Subcutaneous abdominal adipose tissue (tissue), 5 donors: ENCODE data around the gene FBL.
"Not testable (repeated sequence)": the region's sequence is repeated elsewhere in the genome, so short reads cannot be mapped to it uniquely, and the experiment has no call there.

Source experiments
- H3K27ac ChIP-seq: one replicate; pipeline ENCODE4 v1.7.0; 2013; ENCODE audit warnings: low read depth, mild to moderate bottlenecking, inconsistent platforms, low read length, moderate library complexity
- H3K27me3 ChIP-seq, 5 donors: one replicate each; pipeline ENCODE4 v1.7.0; 2013; ENCODE audit warnings: low read length in 5 of 5, inconsistent platforms in 1 of 5; ENCODE audit not compliant: control insufficient read depth in 5 of 5, insufficient read depth in 4 of 5
- H3K36me3 ChIP-seq, 5 donors: one replicate each; pipeline ENCODE4 v1.7.0; 2013; ENCODE audit warnings: low read length in 5 of 5; ENCODE audit not compliant: control insufficient read depth in 5 of 5, insufficient read depth in 5 of 5
- H3K4me1 ChIP-seq, 5 donors: one replicate each; pipeline ENCODE4 v1.7.0; 2013; ENCODE audit warnings: low read length in 5 of 5, mild to moderate bottlenecking in 3 of 5, moderate library complexity in 1 of 5; ENCODE audit not compliant: control insufficient read depth in 5 of 5, insufficient read depth in 5 of 5
- H3K4me3 ChIP-seq, 5 donors: one replicate each; pipeline ENCODE4 v1.7.0; 2013; ENCODE audit warnings: low read length in 5 of 5, low read depth in 1 of 5
- H3K9ac ChIP-seq, 5 donors: one replicate each; pipeline ENCODE4 v1.7.0; 2013; ENCODE audit warnings: low read length in 5 of 5, mild to moderate bottlenecking in 4 of 5, moderate library complexity in 3 of 5
- H3K9me3 ChIP-seq, 5 donors: one replicate each; pipeline ENCODE4 v1.7.0; 2013; ENCODE audit warnings: low read length in 5 of 5; ENCODE audit not compliant: control insufficient read depth in 5 of 5
- donor health status: healthy.
- donor health status: healthy.
- donor health status: healthy.
- donor health status: healthy.
- donor health status: healthy.

Gene FBL

DNA sequence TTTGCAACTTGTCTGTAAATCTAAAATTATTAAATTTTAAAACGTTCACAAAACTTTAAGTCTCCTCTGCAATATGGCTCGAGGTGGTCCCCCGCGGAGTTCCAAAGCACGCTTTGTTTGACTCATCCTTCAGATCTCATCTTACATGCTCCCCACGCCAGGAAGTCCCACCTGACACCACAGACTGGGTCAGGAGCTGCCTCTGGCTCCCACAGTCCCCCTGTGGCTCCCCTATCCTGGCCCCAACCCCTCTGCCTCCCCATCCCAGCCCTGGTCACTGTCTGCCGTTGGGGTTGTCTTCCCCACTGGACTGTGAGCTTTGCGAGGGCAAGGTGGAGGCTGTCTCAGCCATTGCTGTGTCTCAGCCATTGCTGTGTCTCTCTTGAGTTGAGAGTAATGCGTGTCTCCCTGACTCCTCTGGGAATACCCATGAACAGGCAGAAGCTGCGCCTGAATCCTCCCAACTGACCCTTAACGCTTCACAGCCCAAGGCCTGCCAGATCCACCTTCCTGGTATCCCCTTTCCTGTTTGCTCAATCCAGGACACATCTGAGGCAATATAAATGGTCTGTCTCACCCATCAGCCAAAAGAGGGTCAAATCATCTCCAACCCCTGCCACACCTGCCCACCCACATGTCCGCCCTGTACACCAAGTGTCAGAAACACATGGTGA is 28.2 kb downstream of the FBL start:
- H3K27me3 ChIP-seq = no peaks in the 10 kb centered on the region
- H3K36me3 ChIP-seq = peaks cover 0 to 12% (median 5%) of the 10 kb centered on the region in 5 donors
- H3K9ac ChIP-seq = no peak overlapping the region
- peaks cover 0 to 3% (median 0%) of the 10 kb centered on the region in 5 donors for H3K9me3 ChIP-seq
- peaks cover 0 to 7% (median 0%) of the 10 kb centered on the region in 5 donors for H3K4me1 ChIP-seq
- H3K27ac ChIP-seq = no peak overlapping the region
- no peak overlapping the region for H3K4me3 ChIP-seq

DNA sequence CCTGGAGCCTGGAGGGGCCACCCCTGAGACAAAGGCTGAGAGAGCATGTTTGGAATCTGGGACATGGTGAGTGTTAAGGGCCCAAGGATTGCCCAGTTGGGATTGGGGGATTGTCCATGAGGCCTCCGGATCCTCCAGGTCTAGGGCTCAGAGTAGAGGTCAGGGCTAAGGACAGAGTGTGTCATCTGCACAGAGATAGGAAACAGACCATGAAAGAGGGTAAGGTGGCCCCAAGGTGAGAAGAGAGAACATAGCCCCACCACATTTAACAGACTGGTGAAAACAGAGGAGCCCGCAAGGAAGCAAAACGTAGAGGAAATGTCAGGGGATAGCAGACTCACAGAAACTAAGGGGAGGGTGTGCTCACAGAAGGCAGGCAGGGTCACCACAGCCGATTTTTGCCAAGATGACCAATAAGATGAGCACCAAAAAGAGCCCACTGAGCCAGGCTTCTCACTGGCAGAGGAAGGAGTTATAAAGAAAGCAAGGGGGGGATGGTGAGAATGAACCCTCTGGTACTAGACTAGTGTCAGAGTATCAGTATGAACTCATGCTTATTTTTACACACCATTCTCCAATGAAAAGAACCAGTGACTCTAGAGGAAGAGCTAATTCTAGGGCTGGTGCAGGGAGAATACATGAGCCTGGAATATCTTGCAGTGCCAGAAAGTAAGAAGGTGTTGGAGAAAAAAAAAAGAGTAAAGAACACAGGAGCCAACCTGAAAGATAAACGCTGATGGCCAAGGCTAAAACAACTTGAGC is 29.7 kb downstream of the FBL start:
- peaks cover 0 to 7% (median 0%) of the 10 kb centered on the region in 5 donors for H3K4me1 ChIP-seq
- no peak overlapping the region for H3K27ac ChIP-seq
- peaks cover 0 to 3% (median 0%) of the 10 kb centered on the region in 5 donors for H3K9me3 ChIP-seq
- no peaks in the 10 kb centered on the region for H3K27me3 ChIP-seq
- peak overlapping the region in 1 of 5 donors; percentile 12 for H3K9ac ChIP-seq
- H3K4me3 ChIP-seq = no peak overlapping the region
- H3K36me3 ChIP-seq = peaks cover 0 to 12% (median 5%) of the 10 kb centered on the region in 5 donors

DNA sequence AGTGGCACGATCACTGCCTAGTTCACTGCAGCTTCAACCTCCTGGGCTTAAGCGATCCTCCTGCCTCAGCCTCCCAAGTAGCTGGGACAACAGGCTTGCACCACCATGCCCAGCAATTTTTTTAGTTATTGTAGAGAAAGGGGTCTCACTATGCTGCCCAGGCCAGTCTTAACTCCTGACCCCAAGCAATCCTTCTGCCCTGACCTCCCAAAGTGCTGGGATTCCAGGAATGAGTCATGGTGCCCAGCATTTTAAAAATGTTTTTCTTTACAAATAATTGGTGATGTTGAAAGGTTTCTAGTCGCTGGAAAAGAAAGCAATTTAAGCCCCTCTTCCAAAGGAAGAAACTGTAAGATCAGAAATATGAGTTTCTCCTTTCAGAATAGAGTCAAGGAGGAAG is 31.6 kb downstream of the FBL start:
- no peaks in the 10 kb centered on the region for H3K9me3 ChIP-seq
- no peaks in the 10 kb centered on the region for H3K27me3 ChIP-seq
- H3K4me3 ChIP-seq = no peak overlapping the region
- peaks cover 0 to 7% (median 0%) of the 10 kb centered on the region in 5 donors for H3K4me1 ChIP-seq
- peaks cover 0 to 12% (median 5%) of the 10 kb centered on the region in 5 donors for H3K36me3 ChIP-seq
- no peak overlapping the region for H3K9ac ChIP-seq
- no peak overlapping the region for H3K27ac ChIP-seq

DNA sequence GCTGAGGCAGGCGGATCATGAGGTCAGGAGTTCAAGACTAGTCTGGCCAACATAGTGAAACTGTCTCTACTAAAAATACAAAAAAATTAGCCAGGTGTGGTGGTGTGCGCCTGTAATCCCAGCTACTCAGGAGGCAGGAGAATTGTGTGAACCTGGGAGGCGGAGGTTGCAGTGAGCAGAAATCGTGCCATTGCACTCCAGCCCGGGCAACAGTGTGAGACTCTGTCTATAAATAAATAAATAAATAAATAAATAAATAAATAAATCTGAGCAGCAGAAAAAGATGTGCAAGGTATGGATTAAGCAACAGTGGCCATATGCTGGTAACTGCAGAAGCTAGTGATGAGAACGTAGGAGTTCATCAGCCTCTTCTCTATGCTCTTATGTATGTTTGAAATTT is 32.1 kb downstream of the FBL start:
- not testable (repeated sequence) for H3K9ac ChIP-seq, H3K27me3 ChIP-seq, H3K27ac ChIP-seq, H3K9me3 ChIP-seq, H3K4me3 ChIP-seq, H3K4me1 ChIP-seq
- peaks cover 0 to 12% (median 5%) of the 10 kb centered on the region in 5 donors for H3K36me3 ChIP-seq

DNA sequence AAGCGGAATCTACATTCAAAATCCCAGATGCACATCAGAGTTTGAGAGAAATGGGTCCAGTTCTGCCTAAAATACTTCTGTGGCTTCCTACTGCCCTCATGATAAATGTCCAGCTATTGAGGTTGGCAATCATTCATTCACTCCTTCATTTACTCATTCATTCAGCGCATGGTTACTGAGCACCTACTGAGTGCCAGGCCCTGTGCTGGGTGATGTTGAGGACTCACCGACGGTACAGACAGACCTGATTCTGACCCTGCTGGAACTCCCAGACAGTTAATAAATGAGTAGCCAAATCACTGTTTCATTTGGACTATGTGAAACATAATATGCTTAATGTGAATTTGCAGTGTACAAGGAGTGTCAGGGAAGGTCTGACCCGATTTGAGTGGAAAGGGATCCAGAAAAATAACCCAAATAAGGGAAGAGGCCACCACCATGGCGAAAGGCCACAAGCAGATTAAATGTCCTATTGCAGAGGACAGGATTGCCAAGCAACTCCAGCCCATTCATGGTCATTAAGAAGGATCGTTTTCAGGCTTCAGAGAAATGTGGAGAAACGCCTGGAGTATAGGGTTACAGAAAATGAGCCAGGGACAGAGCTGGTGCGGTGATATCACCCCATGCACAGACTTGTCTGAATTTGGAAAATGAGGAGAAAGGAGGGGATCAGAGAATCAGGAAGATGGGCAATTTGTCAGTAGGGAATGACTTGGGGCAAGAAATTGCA is 32.8 kb downstream of the FBL start:
- Histone ChIP-seq H3K9me3 (peaks cover 0 to 3% (median 0%) of the 10 kb centered on the region in 5 donors), H3K4me3 (no peak overlapping the region), H3K4me1 (peaks cover 0 to 7% (median 0%) of the 10 kb centered on the region in 5 donors), H3K27me3 (no peaks in the 10 kb centered on the region), H3K9ac (no peak overlapping the region), H3K36me3 (peaks cover 0 to 12% (median 5%) of the 10 kb centered on the region in 5 donors), H3K27ac (no peak overlapping the region)

DNA sequence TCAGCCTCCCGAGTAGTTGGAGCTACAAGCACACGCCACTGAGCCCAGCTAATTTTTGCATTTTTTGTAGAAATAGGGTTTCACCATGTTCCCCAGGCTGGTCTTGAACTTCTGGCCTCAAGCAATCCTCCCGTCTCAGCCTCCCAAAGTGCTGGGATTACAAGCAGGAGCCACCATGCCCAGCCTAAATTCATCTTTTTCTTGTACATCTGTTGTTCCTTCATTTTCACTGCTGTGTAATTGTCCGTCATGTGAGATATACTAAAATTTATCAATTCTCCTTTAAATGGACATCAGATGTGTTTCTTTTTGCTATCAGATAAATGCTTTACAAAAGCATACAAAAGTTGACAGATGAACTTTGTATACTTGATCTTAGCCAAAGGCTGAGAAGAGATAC is 35.1 kb downstream of the FBL start:
- no peak overlapping the region for H3K27ac ChIP-seq
- H3K4me1 ChIP-seq = peaks cover 0 to 7% (median 0%) of the 10 kb centered on the region in 5 donors
- H3K36me3 ChIP-seq = peaks cover 0 to 2% (median under 1%) of the 10 kb centered on the region in 5 donors
- H3K27me3 ChIP-seq = no peaks in the 10 kb centered on the region
- no peak overlapping the region for H3K9ac ChIP-seq
- peaks cover 0 to 3% (median 0%) of the 10 kb centered on the region in 5 donors for H3K9me3 ChIP-seq
- no peak overlapping the region for H3K4me3 ChIP-seq

DNA sequence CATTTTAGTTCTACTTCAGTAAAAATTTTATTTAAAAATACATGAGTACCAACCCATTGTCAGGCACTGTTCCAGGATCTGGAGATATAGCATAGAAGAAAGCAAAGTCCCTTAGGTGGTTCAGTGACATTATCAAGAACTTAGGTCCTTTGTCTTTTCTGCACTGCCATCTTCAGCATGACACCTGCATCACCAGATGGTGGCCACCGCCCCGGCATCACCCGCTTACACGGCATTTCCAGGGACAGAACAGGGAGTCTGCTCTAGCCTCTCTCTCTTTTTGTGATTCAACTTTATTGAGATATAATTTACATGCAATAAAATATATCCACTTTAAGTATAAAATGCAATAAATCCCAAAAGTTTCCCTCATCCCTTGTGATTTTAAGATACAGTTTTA is 35.8 kb downstream of the FBL start:
- H3K36me3 ChIP-seq = no peaks in the 10 kb centered on the region
- H3K27ac ChIP-seq = no peak overlapping the region
- peaks cover 0 to 3% (median 0%) of the 10 kb centered on the region in 5 donors for H3K9me3 ChIP-seq
- H3K27me3 ChIP-seq = no peaks in the 10 kb centered on the region
- peaks cover 0 to 7% (median 0%) of the 10 kb centered on the region in 5 donors for H3K4me1 ChIP-seq
- H3K9ac ChIP-seq = no peak overlapping the region
- H3K4me3 ChIP-seq = no peak overlapping the region

DNA sequence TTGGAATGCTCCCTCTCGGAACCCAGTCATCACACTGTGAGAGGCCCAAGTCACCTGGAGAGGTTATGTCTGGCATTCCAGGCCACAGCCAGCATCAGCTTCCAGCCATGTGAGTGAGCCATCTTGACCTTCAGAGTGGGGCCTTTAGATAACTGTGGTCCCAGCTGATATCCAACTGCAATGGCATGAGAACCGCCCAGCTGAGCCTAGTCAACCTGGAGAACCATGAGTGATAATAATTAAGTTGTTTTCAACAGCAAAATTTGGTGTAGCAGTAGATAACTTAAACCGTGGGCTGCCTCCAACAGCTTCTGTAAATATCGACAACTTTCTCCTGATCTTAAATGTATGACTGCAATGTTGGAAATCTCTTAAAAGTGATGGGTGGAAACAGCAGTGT is 36.8 kb downstream of the FBL start:
- no peak overlapping the region for H3K4me3 ChIP-seq
- H3K27ac ChIP-seq = no peak overlapping the region
- H3K9ac ChIP-seq = no peak overlapping the region
- H3K27me3 ChIP-seq = no peaks in the 10 kb centered on the region
- H3K4me1 ChIP-seq = peaks cover 0 to 7% (median 0%) of the 10 kb centered on the region in 5 donors
- peaks cover 0 to 3% (median 0%) of the 10 kb centered on the region in 5 donors for H3K9me3 ChIP-seq
- no peaks in the 10 kb centered on the region for H3K36me3 ChIP-seq

DNA sequence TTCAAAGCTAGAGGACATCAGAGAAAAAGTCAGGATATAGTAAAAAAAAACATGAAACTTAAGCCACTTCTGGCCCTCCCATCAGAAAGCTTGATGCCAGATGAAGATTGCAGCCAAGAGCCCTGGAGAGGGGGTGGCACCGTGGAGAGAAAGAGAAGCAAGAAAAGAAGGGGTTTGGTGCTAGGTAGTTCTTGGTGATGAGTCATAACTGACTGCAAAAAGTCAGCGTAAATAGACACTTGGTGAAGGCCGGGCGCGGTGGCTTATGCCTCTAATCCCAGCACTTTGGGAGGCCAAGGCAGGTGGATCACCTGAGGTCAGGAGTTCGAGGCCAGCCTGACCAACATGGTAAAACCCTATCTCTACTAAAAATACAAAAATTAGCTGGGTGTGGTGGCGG is 37.5 kb downstream of the FBL start:
- not testable (repeated sequence) for H3K4me1 ChIP-seq, H3K27ac ChIP-seq, H3K9me3 ChIP-seq, H3K4me3 ChIP-seq, H3K9ac ChIP-seq, H3K27me3 ChIP-seq, H3K36me3 ChIP-seq
